K562 (cell line): ENCODE measurements around the gene CCDC18. TPM values are rescaled to one million over a fixed set of nuclear protein-coding genes. Genes with fewer than 3 reads are reported as not detected.

Experiments used
- ATAC-seq: fragments of 200-7000 bp; cut with Tn5 transposase; 3 replicates; pipeline ENCODE4 v1.9.1; 2020; ENCODE audit warnings: moderate library complexity
- BruUV-seq: library from RNA; stranded (reverse); fragments of 400-500 nt; replicated peaks from 2 replicates; lab custom pipeline; 2021; lab: Mats Ljungman, UMichigan
- CTCF ChIA-PET: fragments of 300-600 bp; formaldehyde crosslinking; extraction: SDS; loops from one replicate; lab custom pipeline; 2021; ENCODE audit warnings: low intra/inter-chr PET ratio; lab: Yijun Ruan, JAX
- POLR2A ChIA-PET: fragments of 300-600, 350-650 bp; sonication (Branson Sonifier 250); formaldehyde crosslinking; extraction: SDS; loops from one replicate; lab custom pipeline; 2021; ENCODE audit warnings: antibody characterized with exemption, inconsistent platforms; lab: Yijun Ruan, JAX
- DNase-seq, 4 experiments: peaks; one replicate each; pipeline versions ENCODE4 v3.0.0 to v3.0.0-alpha.2; 2011 to 2018; ENCODE audit warnings: low spot score in 3 of 4, mixed read lengths in 3 of 4; ENCODE audit errors: extremely low read depth in 1 of 4
- FAIRE-seq: peaks from 2 replicates; lab custom pipeline; 2011; peaks lifted over from hg19 to GRCh38; lab: Jason Lieb, UNC
- H2AFZ ChIP-seq: 2 replicates; pipeline ENCODE4 v1.6.0; 2011; ENCODE audit warnings: low read depth, low read length, control low read depth, inconsistent platforms
- H3K27ac ChIP-seq: fragments of 200-600 bp; 3 replicates; pipeline ENCODE4 v1.8.0; 2011; ENCODE audit warnings: low read depth, mild to moderate bottlenecking, control low read depth, inconsistent platforms, low read length, moderate library complexity, mixed read lengths; ENCODE audit errors: extremely low read depth
- H3K27me3 ChIP-seq, 2 experiments: fragments of 300-600 bp in 1 of 2; 2 replicates in 1 of 2; 3 replicates in 1 of 2; pipeline versions ENCODE4 v1.6.0 to v1.8.0; 2011; ENCODE audit warnings: inconsistent platforms in 2 of 2, low read length in 2 of 2, mild to moderate bottlenecking in 1 of 2, mixed read lengths in 1 of 2, moderate library complexity in 1 of 2; ENCODE audit not compliant: control insufficient read depth in 2 of 2, insufficient read depth in 2 of 2
- H3K36me3 ChIP-seq: fragments of 300-600 bp; 3 replicates; pipeline ENCODE4 v1.8.0; 2011; ENCODE audit warnings: mild to moderate bottlenecking, low read length, inconsistent platforms; ENCODE audit not compliant: control insufficient read depth, insufficient read depth
- H3K4me1 ChIP-seq, 2 experiments: fragments of 200-600 bp in 1 of 2; replicated peaks in 1 of 2; 2 replicates in 1 of 2; 3 replicates in 1 of 2; pipeline versions ENCODE4 v1.5.1 to v1.8.0; 2011; ENCODE audit warnings: inconsistent platforms in 2 of 2, low read length in 2 of 2, mild to moderate bottlenecking in 1 of 2, mixed read lengths in 1 of 2, moderate library complexity in 1 of 2; ENCODE audit not compliant: control insufficient read depth in 2 of 2, insufficient read depth in 2 of 2
- H3K4me2 ChIP-seq: 2 replicates; pipeline ENCODE4 v1.6.1; 2011; ENCODE audit warnings: low read length, control low read depth, inconsistent platforms, mixed read lengths; ENCODE audit not compliant: insufficient read depth
- H3K4me3 ChIP-seq: fragments of 200-600 bp; sonication (generic), shearing (Covaris generic); 2 replicates; pipeline ENCODE4 v1.5.1; 2016; ENCODE audit warnings: control low read depth, inconsistent platforms
- H3K79me2 ChIP-seq: fragments of 200-600 bp; 3 replicates; pipeline ENCODE4 v1.8.0; 2011; ENCODE audit warnings: low read length, inconsistent platforms; ENCODE audit not compliant: control insufficient read depth, insufficient read depth
- H3K9ac ChIP-seq, 2 experiments: 2 replicates each; pipeline versions ENCODE4 v1.6.0 to v1.6.1; 2011; ENCODE audit warnings: low read depth in 2 of 2, low read length in 2 of 2, control low read depth in 1 of 2, inconsistent platforms in 1 of 2, mild to moderate bottlenecking in 1 of 2, mixed read lengths in 1 of 2; ENCODE audit not compliant: insufficient read depth in 1 of 2
- H3K9me1 ChIP-seq: one replicate; pipeline ENCODE4 v1.6.0; 2011; ENCODE audit warnings: inconsistent platforms, mild to moderate bottlenecking, low read length, moderate library complexity; ENCODE audit not compliant: control insufficient read depth, insufficient read depth
- H3K9me3 ChIP-seq: replicated peaks from 2 replicates; pipeline ENCODE4 v1.5.1; 2011; ENCODE audit warnings: low read depth, low read length, inconsistent platforms; ENCODE audit not compliant: control insufficient read depth, insufficient read depth
- H4K20me1 ChIP-seq: replicated peaks from 2 replicates; pipeline ENCODE4 v1.6.1; 2011; ENCODE audit warnings: low read length, inconsistent platforms, mixed read lengths; ENCODE audit not compliant: control insufficient read depth, insufficient read depth
- BMI1 ChIP-seq: fragments of 150-350 bp; IDR thresholded peaks from 2 replicates; pipeline ENCODE4 v1.6.1; 2014; ENCODE audit warnings: low read length
- CEBPZ ChIP-seq: fragments of 150-350 bp; IDR thresholded peaks from 2 replicates; pipeline ENCODE4 v1.6.1; 2014; ENCODE audit warnings: low read depth, mild to moderate bottlenecking, low read length, borderline replicate concordance
- CHD4 ChIP-seq: fragments of 200-600 bp; sonication (generic); IDR thresholded peaks from 3 replicates; pipeline ENCODE4 v1.6.1; 2012; ENCODE audit warnings: low read depth, mild to moderate bottlenecking, mixed read lengths, low read length, inconsistent platforms; ENCODE audit not compliant: insufficient read depth, insufficient replicate concordance, poor library complexity, severe bottlenecking
- DDX20 ChIP-seq: fragments of 450-650 bp; IDR thresholded peaks from 2 replicates; pipeline ENCODE4 v1.6.1; 2016; ENCODE audit warnings: missing genetic modification characterization, low read depth, mild to moderate bottlenecking, missing compliant biosample characterization, moderate library complexity
- E2F3 ChIP-seq: fragments of 250-450 bp; sonication (Bioruptor Pico); IDR thresholded peaks from 2 replicates; pipeline ENCODE4 v1.4.0; 2020; ENCODE audit warnings: mild to moderate bottlenecking
- GABPA ChIP-seq: fragments of 200-800 bp; sonication (Bioruptor generic); conservative IDR thresholded peaks from 2 replicates; pipeline ENCODE4 v1.6.1; 2016; ENCODE audit warnings: low read depth, missing genetic modification characterization, missing compliant biosample characterization
- GATAD2B ChIP-seq: fragments of 450-650 bp; IDR thresholded peaks from 2 replicates; pipeline ENCODE4 v1.6.1; 2017; ENCODE audit warnings: mild to moderate bottlenecking, borderline replicate concordance
- HDGF ChIP-seq: fragments of 450-650 bp; IDR thresholded peaks from 2 replicates; pipeline ENCODE4 v1.6.1; 2016
- HMGN3 ChIP-seq: IDR thresholded peaks from 2 replicates; pipeline ENCODE4 v1.6.1; 2011; ENCODE audit warnings: borderline replicate concordance, low read depth, mild to moderate bottlenecking, mixed read lengths, low read length; ENCODE audit not compliant: insufficient read length; ENCODE audit errors: extremely low read depth
- MCM7 ChIP-seq, 2 experiments: fragments of 450-650 bp; IDR thresholded peaks; 2 replicates each; pipeline ENCODE4 v1.6.1; 2016 to 2018
- PTRF ChIP-seq: fragments of 450-650 bp; IDR thresholded peaks from 2 replicates; pipeline ENCODE4 v1.6.1; 2016; ENCODE audit warnings: mild to moderate bottlenecking, missing genetic modification characterization, missing compliant biosample characterization
- RAD21 ChIP-seq, 2 experiments: fragments of 250-450 bp in 1 of 2; fragments of 450-650 bp in 1 of 2; sonication (Bioruptor Pico) in 1 of 2; formaldehyde crosslinking in 1 of 2; IDR thresholded peaks in 1 of 2; conservative IDR thresholded peaks in 1 of 2; 2 replicates each; pipeline versions ENCODE4 v1.4.0 to v1.8.0; 2020 to 2022; ENCODE audit warnings: mild to moderate bottlenecking in 2 of 2, moderate library complexity in 1 of 2
- TGIF2 ChIP-seq: sonication (generic); formaldehyde crosslinking; IDR thresholded peaks from 2 replicates; pipeline ENCODE4 v1.8.1; 2022; ENCODE audit warnings: mild to moderate bottlenecking, missing genetic modification reagents, moderate library complexity
- ZBTB9 ChIP-seq: fragments of 450-650 bp; formaldehyde crosslinking; IDR thresholded peaks from 2 replicates; pipeline ENCODE4 v1.4.0; 2020; ENCODE audit warnings: mild to moderate bottlenecking, moderate library complexity
- ZFP30 ChIP-seq: fragments of 250-450 bp; sonication (Bioruptor Pico); IDR thresholded peaks from 2 replicates; pipeline ENCODE4 v1.8.0; 2022; ENCODE audit warnings: moderate library complexity, mild to moderate bottlenecking, inconsistent platforms, borderline replicate concordance
- ZNF184 ChIP-seq: sonication (generic); formaldehyde crosslinking; IDR thresholded peaks from 2 replicates; pipeline ENCODE4 v1.5.0; 2020; ENCODE audit warnings: missing genetic modification reagents
- ZNF212 ChIP-seq: fragments of 450-650 bp; formaldehyde crosslinking; IDR thresholded peaks from 2 replicates; pipeline ENCODE4 v1.4.0; 2020; ENCODE audit warnings: mild to moderate bottlenecking
- WGBS: fragments of 100-300 bp; shearing (Covaris generic); methylation state at CpG from one replicate; pipeline ENCODE4 v1.1.6; 2016; ENCODE audit warnings: low coverage, mixed read lengths; ENCODE audit not compliant: insufficient coverage; ENCODE audit errors: missing lambda C conversion rate; 5-methylcytosine and 5-hydroxymethylcytosine counted together
- in situ Hi-C: fragments of 300-500 bp; cut with MboI; formaldehyde crosslinking; loops from 4 replicates; pipeline ENCODE4 v1.15.0; 2018; ENCODE audit warnings: inconsistent platforms, mixed read lengths
- intact Hi-C: fragments of 100-400 bp; cut with micrococcal nuclease; formaldehyde crosslinking; loops from 2 replicates; pipeline ENCODE4 v1.14.2; 2022
- polyA plus RNA-seq, 8 experiments: library from polyadenylated mRNA; depleted of rRNA in 4 of 8; stranded (reverse) in 5 of 8; unstranded in 3 of 8; fragments of >200 nt; fragmentation: Nextera tagmentation in 2 of 8; fragmentation: Illumina TruSeq in 1 of 8; extraction: Ambion mirVana in 2 of 8; extraction: Trizol in 1 of 8; gene quantifications; 2 replicates each; pipeline versions ENCODE4 v1.2.1 to v1.2.3, GENCODE V29; 2011 to 2014; ENCODE audit warnings: inconsistent platforms in 1 of 8, missing spikeins in 1 of 8
- total RNA-seq, 7 experiments: library from RNA; depleted of rRNA in 6 of 7; stranded (reverse); fragments of >200 nt in 6 of 7; fragmentation: Illumina TruSeq in 2 of 7; extraction: Trizol in 2 of 7; gene quantifications; 2 replicates each; pipeline versions ENCODE4 v1.2.1 to v1.2.3, GENCODE V29; 2011 to 2021; ENCODE audit warnings: low replicate concordance in 1 of 7

Gene CCDC18
- total and polyA plus RNA-seq, 9 of the 15 experiments (the other 6 are each of a cell fraction or from before 2014, with no cell fraction given) = 19.5 to 34.2 (median 24.3) TPM

GRCh38 chr1:93239863-93240262 is 59.3 kb downstream of the CCDC18 start:
- H3K4me3 ChIP-seq = no peak overlapping the region
- no peak for TF ChIP-seq BMI1
- TF ChIP-seq GABPA (tag) = no peak
- TF ChIP-seq MCM7 (IDR thresholded peaks at IDR 0.05) = no peak
- no peak for TF ChIP-seq TGIF2 (CRISPR knock-in tag)
- TF ChIP-seq ZFP30 (CRISPR knock-in tag) = no peak
- TF ChIP-seq HMGN3 = no peak
- no peak for TF ChIP-seq ZNF212
- TF ChIP-seq RAD21 (CRISPR knock-in tag; conservative IDR thresholded peaks at IDR 0.05 in 1 of 2, IDR thresholded peaks at IDR 0.05 in 1 of 2) = no peak
- no peak for TF ChIP-seq ZBTB9 (CRISPR knock-in tag)
- TF ChIP-seq DDX20 (tag) = no peak
- TF ChIP-seq HDGF = no peak
- no peak for TF ChIP-seq CEBPZ
- no peak for TF ChIP-seq E2F3 (CRISPR knock-in tag)
- no peak for TF ChIP-seq CHD4
- no peak for TF ChIP-seq GATAD2B
- TF ChIP-seq ZNF184 (CRISPR knock-in tag) = no peak
- no peak for TF ChIP-seq PTRF (tag)
- no peak overlapping the region for H2AFZ ChIP-seq
- no peaks in the 10 kb centered on the region for H3K79me2 ChIP-seq
- FAIRE-seq (no peak), ATAC-seq (no peak), DNase-seq (no peak)
- in situ Hi-C loops (no loop called here), intact Hi-C loops (no loop called here)
- no peaks in the 10 kb centered on the region for H3K27me3 ChIP-seq
- no peaks in the 10 kb centered on the region for H3K4me1 ChIP-seq
- no peak overlapping the region for H3K9ac ChIP-seq
- CTCF ChIA-PET = no interaction called here
- H3K9me1 ChIP-seq = no peaks in the 10 kb centered on the region
- H3K9me3 ChIP-seq = peaks cover 6% of the 10 kb centered on the region; the same call in 1 of the 2 replicates
- no peak overlapping the region for H3K27ac ChIP-seq
- H3K36me3 ChIP-seq = peaks cover 53% of the 10 kb centered on the region
- H4K20me1 ChIP-seq = no peaks in the 10 kb centered on the region
- BruUV-seq = no TSS peak
- 57% methylated on average over 3 of the region's 3 CpGs for WGBS
- POLR2A ChIA-PET = no interaction called here
- no peak overlapping the region for H3K4me2 ChIP-seq
